GM23338 (cell line): ENCODE measurements around the gene RBCK1. TPM values are rescaled to one million over a fixed set of nuclear protein-coding genes. Genes with fewer than 3 reads are reported as not detected.

ENCODE experiments used
- CREB1 ChIP-seq: fragments of 250-450 bp; sonication (Bioruptor Pico); IDR thresholded peaks from 2 replicates; pipeline ENCODE4 v1.5.0; 2020; ENCODE audit warnings: low read depth, mild to moderate bottlenecking, moderate library complexity
- EZH2 ChIP-seq: fragments of 200-600 bp; sonication (generic); IDR thresholded peaks from one replicate; pipeline ENCODE4 v1.8.0; 2017; ENCODE audit warnings: antibody characterized with exemption, mild to moderate bottlenecking, low read depth; ENCODE audit not compliant: unreplicated experiment
- REST ChIP-seq: IDR thresholded peaks from one replicate; pipeline ENCODE4 v1.6.1; 2018; ENCODE audit warnings: antibody characterized with exemption; ENCODE audit not compliant: unreplicated experiment
- ZNF462 ChIP-seq: fragments of 250-450 bp; sonication (Bioruptor Pico); IDR thresholded peaks from 2 replicates; pipeline ENCODE4 v1.5.0; 2020; ENCODE audit warnings: mild to moderate bottlenecking, moderate library complexity
- polyA plus RNA-seq: library from polyadenylated mRNA; unstranded; fragments of >200 nt; fragmentation: Nextera tagmentation; extraction: Ambion mirVana; gene quantifications from 2 replicates; pipeline ENCODE4 v1.2.1, GENCODE V29; 2016
- total RNA-seq: library from RNA; depleted of rRNA; stranded (reverse); fragments of >200 nt; shearing (Covaris generic); gene quantifications from 2 replicates; pipeline ENCODE4 v1.2.3, GENCODE V29; 2014
- TF ChIP-seq, protein P1 (sequence below): IDR thresholded peaks from 2 replicates; pipeline ENCODE4 v1.6.1; 2016; ENCODE audit warnings: antibody characterized with exemption
- TF ChIP-seq, protein P2 (sequence below), 2 experiments: fragments of 200-600 bp in 1 of 2; sonication (generic) in 1 of 2; conservative IDR thresholded peaks; 2 replicates each; pipeline versions ENCODE4 v1.5.1 to v1.6.1; 2016 to 2017; ENCODE audit warnings: antibody characterized with exemption in 2 of 2, low read depth in 2 of 2, mild to moderate bottlenecking in 2 of 2, moderate library complexity in 1 of 2

Gene RBCK1
- total and polyA plus RNA-seq, 2 experiments from 2014 or later = 52.6 to 56.8 TPM

DNA sequence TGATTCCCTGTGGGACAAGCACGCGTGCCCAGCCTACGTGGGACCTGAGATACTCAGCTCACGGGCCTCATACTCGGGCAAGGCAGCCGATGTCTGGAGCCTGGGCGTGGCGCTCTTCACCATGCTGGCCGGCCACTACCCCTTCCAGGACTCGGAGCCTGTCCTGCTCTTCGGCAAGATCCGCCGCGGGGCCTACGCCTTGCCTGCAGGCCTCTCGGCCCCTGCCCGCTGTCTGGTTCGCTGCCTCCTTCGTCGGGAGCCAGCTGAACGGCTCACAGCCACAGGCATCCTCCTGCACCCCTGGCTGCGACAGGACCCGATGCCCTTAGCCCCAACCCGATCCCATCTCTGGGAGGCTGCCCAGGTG is 11.9 kb upstream of the RBCK1 start (continued):
- TF ChIP-seq ZNF462 (CRISPR knock-in tag) = no peak
- TF ChIP-seq, protein P1, sequence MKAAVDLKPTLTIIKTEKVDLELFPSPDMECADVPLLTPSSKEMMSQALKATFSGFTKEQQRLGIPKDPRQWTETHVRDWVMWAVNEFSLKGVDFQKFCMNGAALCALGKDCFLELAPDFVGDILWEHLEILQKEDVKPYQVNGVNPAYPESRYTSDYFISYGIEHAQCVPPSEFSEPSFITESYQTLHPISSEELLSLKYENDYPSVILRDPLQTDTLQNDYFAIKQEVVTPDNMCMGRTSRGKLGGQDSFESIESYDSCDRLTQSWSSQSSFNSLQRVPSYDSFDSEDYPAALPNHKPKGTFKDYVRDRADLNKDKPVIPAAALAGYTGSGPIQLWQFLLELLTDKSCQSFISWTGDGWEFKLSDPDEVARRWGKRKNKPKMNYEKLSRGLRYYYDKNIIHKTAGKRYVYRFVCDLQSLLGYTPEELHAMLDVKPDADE = no peak
- TF ChIP-seq REST = no peak
- TF ChIP-seq, protein P2, sequence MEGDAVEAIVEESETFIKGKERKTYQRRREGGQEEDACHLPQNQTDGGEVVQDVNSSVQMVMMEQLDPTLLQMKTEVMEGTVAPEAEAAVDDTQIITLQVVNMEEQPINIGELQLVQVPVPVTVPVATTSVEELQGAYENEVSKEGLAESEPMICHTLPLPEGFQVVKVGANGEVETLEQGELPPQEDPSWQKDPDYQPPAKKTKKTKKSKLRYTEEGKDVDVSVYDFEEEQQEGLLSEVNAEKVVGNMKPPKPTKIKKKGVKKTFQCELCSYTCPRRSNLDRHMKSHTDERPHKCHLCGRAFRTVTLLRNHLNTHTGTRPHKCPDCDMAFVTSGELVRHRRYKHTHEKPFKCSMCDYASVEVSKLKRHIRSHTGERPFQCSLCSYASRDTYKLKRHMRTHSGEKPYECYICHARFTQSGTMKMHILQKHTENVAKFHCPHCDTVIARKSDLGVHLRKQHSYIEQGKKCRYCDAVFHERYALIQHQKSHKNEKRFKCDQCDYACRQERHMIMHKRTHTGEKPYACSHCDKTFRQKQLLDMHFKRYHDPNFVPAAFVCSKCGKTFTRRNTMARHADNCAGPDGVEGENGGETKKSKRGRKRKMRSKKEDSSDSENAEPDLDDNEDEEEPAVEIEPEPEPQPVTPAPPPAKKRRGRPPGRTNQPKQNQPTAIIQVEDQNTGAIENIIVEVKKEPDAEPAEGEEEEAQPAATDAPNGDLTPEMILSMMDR (conservative IDR thresholded peaks at IDR 0.05; ENCODE audit: low read depth in 2 of 2) = no peak
- TF ChIP-seq EZH2 = no peak
- no peak for TF ChIP-seq CREB1 (CRISPR knock-in tag)
